ENCODE measurements around the gene RAPGEF5. TPM values are rescaled to one million over a fixed set of nuclear protein-coding genes. Genes with fewer than 3 reads are reported as not detected.

The RAPGEF5 gene
- total and polyA plus RNA-seq, 10 of the 15 experiments (the other 5 are each of a cell fraction or from before 2014, with no cell fraction given): 0.38 to 4.0 (median 1.6) TPM; not detected in 1

DNA sequence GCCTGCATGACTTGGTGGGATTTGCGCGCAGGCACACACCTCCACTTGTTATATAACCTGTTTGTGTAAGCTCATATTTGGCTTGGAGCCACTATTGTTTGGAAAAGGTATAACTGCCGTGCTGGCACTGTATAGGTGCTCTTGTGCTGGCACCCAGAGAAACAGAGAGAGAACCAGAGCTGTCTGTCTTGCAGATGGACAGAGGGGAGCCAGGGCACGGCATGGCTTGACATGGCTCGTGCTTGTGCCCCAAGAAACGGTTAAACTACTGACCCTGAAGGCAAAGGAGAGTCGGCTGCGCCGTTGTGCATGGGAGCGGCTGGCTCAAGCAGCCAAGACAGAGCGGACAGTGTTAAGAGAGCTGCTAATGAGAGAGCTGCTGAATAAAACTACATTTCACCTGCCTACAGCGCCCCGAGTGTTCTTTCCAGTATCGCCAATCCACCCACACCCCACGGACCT lies 23.2 kb downstream of the RAPGEF5 start:
- Histone ChIP-seq H2AFZ (ENCODE audit: control insufficient read depth, low read depth, low read length) (no peak overlapping the region), H3K9ac (ENCODE audit: control insufficient read depth, insufficient read depth, low read length) (no peak overlapping the region), H4K20me1 (ENCODE audit: control insufficient read depth, insufficient read depth) (no peaks in the 10 kb centered on the region), H3K36me3 (ENCODE audit: control insufficient read depth in 2 of 2, insufficient read depth in 2 of 2, low read length in 1 of 2) (no peaks in the 10 kb centered on the region), H3K79me2 (ENCODE audit: control insufficient read depth, insufficient read depth, low read length) (no peaks in the 10 kb centered on the region; the same call in 1 of the 2 replicates), H3K9me3 (replicated peaks; ENCODE audit: control insufficient read depth, insufficient read depth, low read length) (no peaks in the 10 kb centered on the region; the same call in 2 of the 3 replicates), H3K27ac (ENCODE audit: control insufficient read depth, insufficient read depth) (no peak overlapping the region), H3K27me3 (replicated peaks in 1 of 2; ENCODE audit: control insufficient read depth in 2 of 2, insufficient read depth in 2 of 2, low read length in 1 of 2) (no peaks in the 10 kb centered on the region), H3K4me3 (no peak overlapping the region), H3K4me2 (ENCODE audit: control insufficient read depth, insufficient read depth) (no peak overlapping the region), H3K4me1 (ENCODE audit: control insufficient read depth, insufficient read depth, low read length) (peaks cover 4% of the 10 kb centered on the region; the same call in 1 of the 2 replicates)
- intact Hi-C loops (cut with micrococcal nuclease; ENCODE audit: unreplicated experiment) (no loop called here), in situ Hi-C loops (cut with MboI) (no loop called here)
- ChIA-PET RAD21 (ENCODE audit: unreplicated experiment) (no interaction called here), CTCF (interaction anchor here (1.5 to 1.8 kb wide), 2 partner anchors 10 to 119 kb away, joined by 3 to 6 read pairs; no protein-coding TSS in a partner anchor), POLR2A (no interaction called here), SMC1A (ENCODE audit: uncharacterized antibody, unreplicated experiment) (interaction anchor here (0.6 to 3.9 kb wide), 4 partner anchors 8 to 109 kb away, joined by 3 to 29 read pairs (median 4); no protein-coding TSS in a partner anchor)
- FAIRE-seq (no peak), DNase-seq (ENCODE audit: low read depth, low spot score) (no peak), ATAC-seq (no peak)
- TF ChIP-seq MXI1 (IDR thresholded peaks at IDR 0.05; ENCODE audit: low read depth, low read length): no peak
- no peak for TF ChIP-seq NFXL1 (IDR thresholded peaks at IDR 0.05; ENCODE audit: borderline replicate concordance)
- TF ChIP-seq CHD2 (IDR thresholded peaks at IDR 0.05; ENCODE audit: borderline replicate concordance, low read depth, low read length): no peak
- TF ChIP-seq, protein P1, sequence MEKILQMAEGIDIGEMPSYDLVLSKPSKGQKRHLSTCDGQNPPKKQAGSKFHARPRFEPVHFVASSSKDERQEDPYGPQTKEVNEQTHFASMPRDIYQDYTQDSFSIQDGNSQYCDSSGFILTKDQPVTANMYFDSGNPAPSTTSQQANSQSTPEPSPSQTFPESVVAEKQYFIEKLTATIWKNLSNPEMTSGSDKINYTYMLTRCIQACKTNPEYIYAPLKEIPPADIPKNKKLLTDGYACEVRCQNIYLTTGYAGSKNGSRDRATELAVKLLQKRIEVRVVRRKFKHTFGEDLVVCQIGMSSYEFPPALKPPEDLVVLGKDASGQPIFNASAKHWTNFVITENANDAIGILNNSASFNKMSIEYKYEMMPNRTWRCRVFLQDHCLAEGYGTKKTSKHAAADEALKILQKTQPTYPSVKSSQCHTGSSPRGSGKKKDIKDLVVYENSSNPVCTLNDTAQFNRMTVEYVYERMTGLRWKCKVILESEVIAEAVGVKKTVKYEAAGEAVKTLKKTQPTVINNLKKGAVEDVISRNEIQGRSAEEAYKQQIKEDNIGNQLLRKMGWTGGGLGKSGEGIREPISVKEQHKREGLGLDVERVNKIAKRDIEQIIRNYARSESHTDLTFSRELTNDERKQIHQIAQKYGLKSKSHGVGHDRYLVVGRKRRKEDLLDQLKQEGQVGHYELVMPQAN (conservative IDR thresholded peaks at IDR 0.05): no peak
- WGBS (ENCODE audit: insufficient coverage, insufficient replicate concordance, low lambda C conversion rate, missing lambda C conversion rate): 35% methylated on average over 15 of the region's 15 CpGs
- BruUV-seq (replicated peaks): no TSS peak

Data from GM12878 (cell line).